ENCODE measurements around the gene ERMARD.

GRCh38 chr6:169830876-169831275, 79.5 kb downstream of the ERMARD start:
- TF ChIP-seq, protein P1, sequence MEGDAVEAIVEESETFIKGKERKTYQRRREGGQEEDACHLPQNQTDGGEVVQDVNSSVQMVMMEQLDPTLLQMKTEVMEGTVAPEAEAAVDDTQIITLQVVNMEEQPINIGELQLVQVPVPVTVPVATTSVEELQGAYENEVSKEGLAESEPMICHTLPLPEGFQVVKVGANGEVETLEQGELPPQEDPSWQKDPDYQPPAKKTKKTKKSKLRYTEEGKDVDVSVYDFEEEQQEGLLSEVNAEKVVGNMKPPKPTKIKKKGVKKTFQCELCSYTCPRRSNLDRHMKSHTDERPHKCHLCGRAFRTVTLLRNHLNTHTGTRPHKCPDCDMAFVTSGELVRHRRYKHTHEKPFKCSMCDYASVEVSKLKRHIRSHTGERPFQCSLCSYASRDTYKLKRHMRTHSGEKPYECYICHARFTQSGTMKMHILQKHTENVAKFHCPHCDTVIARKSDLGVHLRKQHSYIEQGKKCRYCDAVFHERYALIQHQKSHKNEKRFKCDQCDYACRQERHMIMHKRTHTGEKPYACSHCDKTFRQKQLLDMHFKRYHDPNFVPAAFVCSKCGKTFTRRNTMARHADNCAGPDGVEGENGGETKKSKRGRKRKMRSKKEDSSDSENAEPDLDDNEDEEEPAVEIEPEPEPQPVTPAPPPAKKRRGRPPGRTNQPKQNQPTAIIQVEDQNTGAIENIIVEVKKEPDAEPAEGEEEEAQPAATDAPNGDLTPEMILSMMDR (conservative IDR thresholded peaks at IDR 0.05; ENCODE audit: low read depth, low read length) = no peak
- no peak for TF ChIP-seq EZH2 (IDR thresholded peaks at IDR 0.05; ENCODE audit: borderline replicate concordance, low read depth, low read length, poor library complexity, severe bottlenecking)
